ENCODE measurements around the gene MRPL17. TPM values are rescaled to one million over a fixed set of nuclear protein-coding genes. Genes with fewer than 3 reads are reported as not detected.

Gene MRPL17
- total RNA-seq, 2 donors from 2014 or later: 18.3 to 44.6 TPM

GRCh38 chr11:6655790-6656583 lies 27.2 kb downstream of the MRPL17 start, which contains the start of gene DCHS1:
Gene DCHS1 (minus strand): TSS chr11:6655809. CDS start chr11:6641613, 14,196 bp downstream.
- WGBS: 10% methylated on average over 25 of the region's 56 CpGs
- no peak for TF ChIP-seq CTCF (IDR thresholded peaks at IDR 0.05)
- TF ChIP-seq POLR2A (IDR thresholded peaks at IDR 0.05): no peak
- TF ChIP-seq POLR2AphosphoS5 (IDR thresholded peaks at IDR 0.05): no peak
- intact Hi-C loops (cut with DNase I): loop anchor here (5.0 kb wide), 1 partner anchor 54 kb away; the partner anchor contains the start of genes ILK and RRP8
- H3K4me3 ChIP-seq: peak within 1 kb of the TSS; percentile 35 to 43
- H3K27ac ChIP-seq: peak within 1 kb of the TSS; percentile 38 to 63
- H3K27me3 ChIP-seq (replicated peaks; ENCODE audit: insufficient read depth): no peaks in the 10 kb centered on the region
- no peaks in the 10 kb centered on the region for H3K4me1 ChIP-seq (replicated peaks)
- H3K36me3 ChIP-seq: no peaks in the 10 kb centered on the region
- H3K9me3 ChIP-seq: no peaks in the 10 kb centered on the region
- no peak for DNase-seq (ENCODE audit: low spot score)

- no peak for TF ChIP-seq POLR2A (IDR thresholded peaks at IDR 0.05)
- TF ChIP-seq POLR2AphosphoS5 (IDR thresholded peaks at IDR 0.05): no peak
- no peak for TF ChIP-seq CTCF (IDR thresholded peaks at IDR 0.05)
- WGBS: under 1% methylated on average over 60 of the region's 84 CpGs
- DNase-seq (ENCODE audit: low spot score): no peak
- Histone ChIP-seq H3K4me1 (replicated peaks) (no peaks in the 10 kb centered on the region), H3K9me3 (no peaks in the 10 kb centered on the region), H3K27me3 (replicated peaks; ENCODE audit: insufficient read depth) (no peaks in the 10 kb centered on the region), H3K36me3 (no peaks in the 10 kb centered on the region), H3K4me3 (peak overlapping the region; percentile 35 to 43), H3K27ac (peak overlapping the region; percentile 27 to 52)
- intact Hi-C loops (cut with DNase I): loop anchor here (5.0 kb wide), 1 partner anchor 53 kb away; the partner anchor contains the start of genes ILK and RRP8
Observed at GRCh38 chr11:6655020-6655789, 27.9 kb downstream of the MRPL17 start.

- H3K9me3 ChIP-seq: no peaks in the 10 kb centered on the region
- no peaks in the 10 kb centered on the region for H3K36me3 ChIP-seq
- no peak for DNase-seq (ENCODE audit: low spot score)
- no peaks in the 10 kb centered on the region for H3K4me1 ChIP-seq (replicated peaks)
- H3K27me3 ChIP-seq (replicated peaks; ENCODE audit: insufficient read depth): no peaks in the 10 kb centered on the region
- TF ChIP-seq CTCF (IDR thresholded peaks at IDR 0.05) (no peak), POLR2A (IDR thresholded peaks at IDR 0.05) (no peak), POLR2AphosphoS5 (IDR thresholded peaks at IDR 0.05) (no peak)
- intact Hi-C loops (cut with DNase I): loop anchor here (5.0 kb wide), 1 partner anchor 52 kb away; the partner anchor contains the start of genes ILK and RRP8
- H3K27ac ChIP-seq: peak overlapping the region; percentile 27 to 52
- H3K4me3 ChIP-seq: peak overlapping the region; percentile 35 to 43
- 44% methylated on average over 9 of the region's 9 CpGs for WGBS
Observed at GRCh38 chr11:6654281-6655019, 28.7 kb downstream of the MRPL17 start.

- no peak overlapping the region for H3K27ac ChIP-seq
- WGBS: 86% methylated on average over 2 of the region's 2 CpGs
- no peak overlapping the region for H3K4me3 ChIP-seq
- intact Hi-C loops (cut with DNase I): no loop called here
- no peaks in the 10 kb centered on the region for H3K4me1 ChIP-seq (replicated peaks)
- H3K36me3 ChIP-seq: no peaks in the 10 kb centered on the region
- no peak for DNase-seq (ENCODE audit: low spot score)
- no peaks in the 10 kb centered on the region for H3K9me3 ChIP-seq
- no peaks in the 10 kb centered on the region for H3K27me3 ChIP-seq (replicated peaks; ENCODE audit: insufficient read depth)
- TF ChIP-seq POLR2AphosphoS5 (IDR thresholded peaks at IDR 0.05): no peak
Observed at GRCh38 chr11:6653656-6654055, 29.5 kb downstream of the MRPL17 start.

- 86% methylated on average over 1 of the region's 1 CpG for WGBS
- no peak for DNase-seq (ENCODE audit: low spot score)
- H3K36me3 ChIP-seq: no peaks in the 10 kb centered on the region
- intact Hi-C loops (cut with DNase I): no loop called here
- TF ChIP-seq POLR2AphosphoS5 (IDR thresholded peaks at IDR 0.05) (no peak), POLR2A (IDR thresholded peaks at IDR 0.05) (no peak), CTCF (IDR thresholded peaks at IDR 0.05) (no peak)
- H3K27me3 ChIP-seq (replicated peaks; ENCODE audit: insufficient read depth): no peaks in the 10 kb centered on the region
- H3K9me3 ChIP-seq: no peaks in the 10 kb centered on the region
- no peak overlapping the region for H3K4me3 ChIP-seq
- no peaks in the 10 kb centered on the region for H3K4me1 ChIP-seq (replicated peaks)
- no peak overlapping the region for H3K27ac ChIP-seq
Observed at GRCh38 chr11:6653097-6653496, 30.0 kb downstream of the MRPL17 start.

All from prostate gland (tissue), 2 donors.